Astrocyte (in vitro differentiated cells and primary cell): Measurements from ENCODE around the gene RASGRP3. TPM values are rescaled to one million over a fixed set of nuclear protein-coding genes. Genes with fewer than 3 reads are reported as not detected.

Experiments
- DNase-seq: peaks from one replicate; pipeline ENCODE4 v3.0.0-alpha.2; 2010; ENCODE audit warnings: low read depth
- FAIRE-seq: peaks from 2 replicates; lab custom pipeline; 2011; peaks lifted over from hg19 to GRCh38; lab: Jason Lieb, UNC
- H2AFZ ChIP-seq: 2 replicates; pipeline ENCODE4 v1.6.0; 2012; ENCODE audit warnings: low read depth, low read length, inconsistent platforms
- H3K27ac ChIP-seq: 2 replicates; pipeline ENCODE4 v1.5.1; 2011; ENCODE audit warnings: low read depth, low read length, inconsistent platforms
- H3K27me3 ChIP-seq: 2 replicates; pipeline ENCODE4 v1.6.0; 2011; ENCODE audit warnings: low read length, inconsistent platforms; ENCODE audit not compliant: insufficient read depth
- H3K36me3 ChIP-seq: 2 replicates; pipeline ENCODE4 v1.5.1; 2011; ENCODE audit warnings: low read length, inconsistent platforms; ENCODE audit not compliant: insufficient read depth
- H3K4me1 ChIP-seq: 2 replicates; pipeline ENCODE4 v1.5.1; 2011; ENCODE audit warnings: low read length, inconsistent platforms; ENCODE audit not compliant: insufficient read depth
- H3K4me2 ChIP-seq: 2 replicates; pipeline ENCODE4 v1.6.0; 2012; ENCODE audit warnings: low read length, inconsistent platforms
- H3K4me3 ChIP-seq: 2 replicates; pipeline ENCODE4 v1.5.1; 2011; ENCODE audit warnings: low read depth, mild to moderate bottlenecking, low read length, inconsistent platforms; ENCODE audit not compliant: insufficient read depth
- H3K79me2 ChIP-seq: 2 replicates; pipeline ENCODE4 v1.6.0; 2012; ENCODE audit warnings: mild to moderate bottlenecking, low read length, inconsistent platforms; ENCODE audit not compliant: insufficient read depth
- H3K9ac ChIP-seq: 2 replicates; pipeline ENCODE4 v1.6.0; 2012; ENCODE audit warnings: mild to moderate bottlenecking, low read length, inconsistent platforms
- H3K9me3 ChIP-seq: 2 replicates; pipeline ENCODE4 v1.5.1; 2012; ENCODE audit warnings: low read depth, mild to moderate bottlenecking, low read length, inconsistent platforms; ENCODE audit not compliant: insufficient read depth
- H4K20me1 ChIP-seq: 2 replicates; pipeline ENCODE4 v1.6.0; 2012; ENCODE audit warnings: low read length, inconsistent platforms; ENCODE audit not compliant: insufficient read depth
- H3K27ac Mint-ChIP-seq: one replicate; pipeline ENCODE4 v1.8.0; 2021; ENCODE audit warnings: mild to moderate bottlenecking, mixed read lengths; ENCODE audit not compliant: unreplicated experiment
- H3K27me3 Mint-ChIP-seq: one replicate; pipeline ENCODE4 v1.8.0; 2021; ENCODE audit warnings: low read depth, mixed read lengths; ENCODE audit not compliant: unreplicated experiment
- H3K36me3 Mint-ChIP-seq: one replicate; pipeline ENCODE4 v1.8.0; 2021; ENCODE audit warnings: low read depth, mixed read lengths; ENCODE audit not compliant: unreplicated experiment
- H3K4me1 Mint-ChIP-seq: one replicate; pipeline ENCODE4 v1.8.0; 2021; ENCODE audit warnings: low read depth, mixed read lengths; ENCODE audit not compliant: unreplicated experiment
- H3K4me3 Mint-ChIP-seq: one replicate; pipeline ENCODE4 v1.8.0; 2021; ENCODE audit warnings: mild to moderate bottlenecking, moderate library complexity, mixed read lengths; ENCODE audit not compliant: unreplicated experiment
- H3K9me3 Mint-ChIP-seq: one replicate; pipeline ENCODE4 v1.8.0; 2021; ENCODE audit warnings: mild to moderate bottlenecking, mixed read lengths; ENCODE audit not compliant: unreplicated experiment
- CTCF ChIP-seq: IDR thresholded peaks from 2 replicates; pipeline ENCODE4 v1.5.1; 2011; ENCODE audit warnings: low read depth, mild to moderate bottlenecking, inconsistent platforms, low read length, moderate library complexity; ENCODE audit not compliant: insufficient read depth
- EZH2 ChIP-seq: IDR thresholded peaks from 2 replicates; pipeline ENCODE4 v1.6.1; 2012; ENCODE audit warnings: mild to moderate bottlenecking, low read length, inconsistent platforms; ENCODE audit not compliant: insufficient read depth
- total RNA-seq: library from RNA; stranded (reverse); gene quantifications from 2 replicates; pipeline ENCODE4 v1.2.1, GENCODE V29; 2021

RASGRP3 gene
- total RNA-seq, 1 donor from 2014 or later, result 2.8 TPM

DNA sequence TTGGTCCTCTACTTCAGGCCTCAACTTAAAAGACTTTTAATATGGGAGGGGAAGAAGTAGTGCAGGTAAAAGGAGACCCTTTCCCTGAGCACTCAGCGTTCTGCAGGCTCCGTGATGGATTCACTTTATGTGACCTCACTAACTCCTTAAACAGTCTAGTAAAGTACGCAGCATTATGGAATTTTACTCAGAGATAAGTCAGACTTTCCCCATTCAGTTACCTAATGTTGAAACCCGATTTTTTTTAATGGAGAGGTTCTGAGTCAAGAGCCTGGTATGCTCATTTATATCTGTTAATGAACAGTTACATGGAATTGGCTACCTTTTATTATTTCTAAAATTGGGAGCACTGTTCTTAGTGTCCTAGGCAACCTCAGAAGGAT is 34.1 kb downstream of the RASGRP3 start:
- no peak overlapping the region for H3K4me3 ChIP-seq
- no peaks in the 10 kb centered on the region for H4K20me1 ChIP-seq
- H3K27ac ChIP-seq, result no peak overlapping the region
- Mint-ChIP-seq H3K9me3 (peaks cover 3% of the 10 kb centered on the region), H3K27ac (no peak overlapping the region), H3K4me3 (no peak overlapping the region), H3K27me3 (no peaks in the 10 kb centered on the region), H3K36me3 (peaks cover 3% of the 10 kb centered on the region), H3K4me1 (peaks cover 3% of the 10 kb centered on the region)
- H2AFZ ChIP-seq, result no peak overlapping the region
- no peak overlapping the region for H3K9ac ChIP-seq
- DNase-seq (peak; percentile 85), FAIRE-seq (no peak)
- H3K4me2 ChIP-seq, result no peak overlapping the region
- no peaks in the 10 kb centered on the region for H3K27me3 ChIP-seq
- H3K9me3 ChIP-seq, result no peaks in the 10 kb centered on the region
- TF ChIP-seq EZH2 (no peak), CTCF (no peak)
- no peaks in the 10 kb centered on the region for H3K4me1 ChIP-seq
- H3K79me2 ChIP-seq, result no peaks in the 10 kb centered on the region
- H3K36me3 ChIP-seq, result no peaks in the 10 kb centered on the region

- H3K4me1 ChIP-seq, result no peaks in the 10 kb centered on the region
- H3K4me3 ChIP-seq, result no peak overlapping the region
- Mint-ChIP-seq H3K27me3 (no peaks in the 10 kb centered on the region), H3K4me3 (no peak overlapping the region), H3K27ac (no peak overlapping the region), H3K4me1 (peaks cover 3% of the 10 kb centered on the region), H3K9me3 (peaks cover 3% of the 10 kb centered on the region), H3K36me3 (peaks cover 3% of the 10 kb centered on the region)
- DNase-seq (peak; percentile 19), FAIRE-seq (peak; percentile 13)
- H3K79me2 ChIP-seq, result no peaks in the 10 kb centered on the region
- H3K9me3 ChIP-seq, result no peaks in the 10 kb centered on the region
- H3K27ac ChIP-seq, result no peak overlapping the region
- H3K9ac ChIP-seq, result no peak overlapping the region
- no peak overlapping the region for H2AFZ ChIP-seq
- TF ChIP-seq EZH2 (no peak), CTCF (no peak)
- no peaks in the 10 kb centered on the region for H3K36me3 ChIP-seq
- no peak overlapping the region for H3K4me2 ChIP-seq
- H3K27me3 ChIP-seq, result no peaks in the 10 kb centered on the region
- H4K20me1 ChIP-seq, result no peaks in the 10 kb centered on the region
Observed at GRCh38 chr2:33511141-33511540, 34.7 kb downstream of the RASGRP3 start.

GRCh38 chr2:33512112-33512511 is 35.7 kb downstream of the RASGRP3 start:
- DNase-seq, result no peak
- H3K4me3 Mint-ChIP-seq, result no peak overlapping the region
- peaks cover 3% of the 10 kb centered on the region for H3K4me1 Mint-ChIP-seq
- peaks cover 3% of the 10 kb centered on the region for H3K36me3 Mint-ChIP-seq
- H3K9ac ChIP-seq, result no peak overlapping the region
- TF ChIP-seq EZH2 (no peak), CTCF (no peak)
- H2AFZ ChIP-seq, result no peak overlapping the region
- H3K79me2 ChIP-seq, result no peaks in the 10 kb centered on the region
- no peaks in the 10 kb centered on the region for H3K4me1 ChIP-seq
- H3K36me3 ChIP-seq, result no peaks in the 10 kb centered on the region
- no peaks in the 10 kb centered on the region for H4K20me1 ChIP-seq
- H3K27me3 ChIP-seq, result no peaks in the 10 kb centered on the region
- no peak overlapping the region for H3K4me2 ChIP-seq
- no peaks in the 10 kb centered on the region for H3K27me3 Mint-ChIP-seq
- no peak overlapping the region for H3K27ac ChIP-seq
- H3K9me3 Mint-ChIP-seq, result peaks cover 3% of the 10 kb centered on the region
- H3K4me3 ChIP-seq, result no peak overlapping the region
- FAIRE-seq, result no peak
- H3K9me3 ChIP-seq, result no peaks in the 10 kb centered on the region
- H3K27ac Mint-ChIP-seq, result no peak overlapping the region
